ENCODE data around the gene CRACDL.

The CRACDL gene

GRCh38 chr2:98821629-98822135 lies 114.3 kb downstream of the CRACDL start:
- DNase-seq, result no peak

- no peak for DNase-seq
Observed at GRCh38 chr2:98819231-98819766, 116.7 kb downstream of the CRACDL start.

GRCh38 chr2:98818164-98818563 lies 117.9 kb downstream of the CRACDL start:
- DNase-seq, result no peak

GRCh38 chr2:98816281-98816680 lies 119.7 kb downstream of the CRACDL start:
- no peak for DNase-seq

DNA sequence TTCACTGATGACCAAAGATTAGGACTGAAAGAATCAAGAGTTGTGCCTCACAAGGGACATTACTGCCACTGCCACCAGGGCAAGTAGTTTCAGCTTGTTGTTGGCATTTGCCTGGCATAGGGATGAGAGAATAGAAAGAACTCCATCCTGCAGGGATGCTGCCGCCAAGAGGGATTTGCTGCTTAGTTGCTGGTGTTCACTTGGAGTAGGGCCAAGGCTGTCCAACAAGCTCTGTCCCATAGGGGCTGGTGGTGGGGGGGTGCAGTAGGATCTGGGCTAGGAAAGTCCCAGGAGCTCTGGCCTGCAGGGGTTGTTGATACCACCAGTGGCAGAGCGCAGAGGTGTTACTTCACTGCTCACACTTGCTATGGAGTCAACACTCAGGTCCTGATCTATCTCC lies 120.2 kb downstream of the CRACDL start:
- DNase-seq, result no peak

GRCh38 chr2:98811766-98812165 lies 124.3 kb downstream of the CRACDL start:
- DNase-seq, result no peak

- no peak for DNase-seq
Observed at GRCh38 chr2:98810588-98810928, 125.5 kb downstream of the CRACDL start.

DNA sequence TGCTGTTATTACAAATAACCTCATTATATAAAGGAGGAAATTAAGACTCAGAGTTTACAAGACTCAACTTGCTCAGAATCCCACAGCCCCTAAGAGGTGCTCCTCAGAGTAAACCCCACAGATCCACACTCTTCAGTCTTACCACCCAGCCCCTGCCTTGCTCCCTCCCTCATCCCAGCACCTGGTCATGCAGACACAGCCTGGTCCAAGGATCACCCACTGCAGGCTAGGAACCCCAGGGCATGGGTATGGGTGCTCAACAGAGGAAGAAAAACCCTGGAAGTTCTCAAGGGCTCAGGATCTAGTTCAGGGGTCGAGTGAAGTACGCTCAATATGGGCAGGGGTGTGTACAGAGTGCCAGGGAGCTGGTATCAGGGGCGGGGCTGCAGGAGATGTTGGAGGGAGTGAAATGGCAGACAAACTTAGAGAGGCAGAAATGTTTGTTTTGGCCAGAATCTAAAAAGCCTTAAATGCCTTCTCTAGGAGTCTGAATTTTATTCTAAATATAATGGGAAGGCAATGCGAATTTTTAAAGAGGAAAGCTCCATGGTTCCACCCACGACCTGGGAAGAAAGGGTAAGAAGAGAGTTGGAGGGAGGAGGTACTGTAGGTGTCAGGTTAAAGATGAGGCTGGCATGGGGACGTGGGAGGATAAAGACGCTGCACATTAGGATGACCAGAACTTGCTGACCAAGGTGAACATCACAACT lies 126.0 kb downstream of the CRACDL start:
- no peak for DNase-seq

DNA sequence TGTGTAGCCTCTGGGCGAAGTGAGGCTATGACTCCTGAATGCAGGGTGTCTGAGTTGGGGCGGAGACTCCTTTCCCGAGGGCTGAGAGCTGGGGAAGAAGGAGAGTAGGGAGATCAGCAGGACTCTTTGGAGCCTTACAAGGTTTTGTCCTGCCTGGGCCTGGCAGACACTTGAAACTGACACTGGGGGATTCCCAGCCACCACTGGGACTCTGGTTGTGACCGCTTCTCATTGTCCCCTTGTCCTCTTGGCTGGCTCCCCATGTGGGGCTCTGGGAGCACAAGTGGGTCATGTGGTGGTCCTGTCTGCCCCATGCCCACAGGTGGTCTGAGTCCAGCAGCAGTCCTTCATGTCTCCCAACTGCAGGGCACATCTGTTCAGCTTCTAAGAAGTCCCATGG lies 126.9 kb downstream of the CRACDL start:
- DNase-seq, result no peak

GRCh38 chr2:98808546-98808945 lies 127.5 kb downstream of the CRACDL start:
- DNase-seq, result no peak

DNA sequence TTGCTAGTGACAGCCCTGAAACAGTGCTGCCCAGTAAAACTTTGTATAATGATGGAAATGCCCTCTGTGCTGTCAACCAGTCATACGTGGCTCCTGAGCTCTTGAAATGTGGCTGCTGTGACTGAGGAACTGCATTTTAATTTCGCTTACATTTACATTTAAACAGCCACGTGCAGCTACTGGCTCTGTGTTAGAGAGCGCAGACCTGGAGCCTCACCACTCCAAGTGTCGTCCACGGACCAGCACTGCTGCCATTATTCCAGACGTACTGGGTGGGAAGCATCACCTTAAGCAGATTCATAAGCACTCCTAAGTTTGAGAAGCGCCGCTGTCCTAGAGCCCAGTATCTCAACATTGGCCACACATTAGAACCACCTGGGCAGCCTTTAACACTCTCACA lies 128.1 kb downstream of the CRACDL start:
- DNase-seq, result no peak

DNA sequence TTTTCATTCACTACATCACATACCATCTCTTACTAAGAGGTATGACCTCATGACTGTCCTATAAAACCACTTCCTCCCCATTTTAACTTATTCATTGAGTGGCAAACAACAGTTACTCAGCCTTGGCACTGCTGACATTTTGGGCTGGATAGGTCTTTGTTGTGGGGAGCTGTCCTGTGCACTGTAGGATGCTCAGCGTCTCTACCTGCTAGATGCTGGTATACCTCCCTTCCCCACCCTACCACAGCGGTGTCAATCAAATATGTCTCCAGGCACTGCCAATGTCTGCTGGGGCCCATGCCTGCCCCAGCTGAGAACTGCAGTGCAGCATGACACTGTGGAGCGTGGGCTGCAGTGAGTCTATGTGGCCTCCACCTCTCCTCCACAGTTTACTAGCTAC lies 128.8 kb downstream of the CRACDL start:
- no peak for DNase-seq

- no peak for DNase-seq
Observed at GRCh38 chr2:98806236-98806697, 129.8 kb downstream of the CRACDL start.

DNA sequence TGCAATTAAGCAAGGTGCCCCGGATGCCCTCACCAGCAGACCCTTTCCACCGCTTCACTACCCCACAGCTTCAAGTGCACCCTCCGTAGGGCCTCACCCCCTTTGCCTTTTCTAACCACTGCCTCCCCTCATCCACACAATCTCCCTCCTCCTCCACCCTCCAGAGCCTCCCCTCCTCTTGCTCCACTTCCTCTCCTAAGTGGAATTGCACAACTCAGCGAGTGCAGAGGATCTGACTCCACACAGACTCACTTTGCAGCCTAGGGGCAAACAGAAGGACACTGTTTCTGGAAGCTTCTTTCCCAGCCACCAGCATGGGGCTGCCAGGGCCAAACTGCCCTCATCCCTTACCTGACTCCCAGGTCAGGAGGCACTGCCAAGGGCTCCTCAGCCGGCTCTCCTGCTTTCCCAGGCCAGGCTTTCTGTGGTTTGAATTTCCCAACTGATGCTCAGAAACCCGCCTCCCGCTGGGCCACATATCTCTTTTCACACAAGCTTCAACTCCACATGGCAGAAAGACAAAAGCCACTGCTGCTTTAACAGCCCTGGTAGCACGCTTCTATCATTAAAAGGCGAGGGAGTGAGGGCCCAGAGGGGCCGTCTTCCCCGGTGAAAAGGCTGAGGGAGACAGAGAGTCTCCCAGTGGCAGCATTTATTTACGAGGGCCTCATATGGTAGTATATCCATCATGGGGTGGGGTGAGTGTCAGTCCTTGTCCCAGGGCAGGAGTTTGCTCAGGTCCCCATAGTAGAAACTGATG lies 130.4 kb downstream of the CRACDL start:
- no peak for DNase-seq

DNA sequence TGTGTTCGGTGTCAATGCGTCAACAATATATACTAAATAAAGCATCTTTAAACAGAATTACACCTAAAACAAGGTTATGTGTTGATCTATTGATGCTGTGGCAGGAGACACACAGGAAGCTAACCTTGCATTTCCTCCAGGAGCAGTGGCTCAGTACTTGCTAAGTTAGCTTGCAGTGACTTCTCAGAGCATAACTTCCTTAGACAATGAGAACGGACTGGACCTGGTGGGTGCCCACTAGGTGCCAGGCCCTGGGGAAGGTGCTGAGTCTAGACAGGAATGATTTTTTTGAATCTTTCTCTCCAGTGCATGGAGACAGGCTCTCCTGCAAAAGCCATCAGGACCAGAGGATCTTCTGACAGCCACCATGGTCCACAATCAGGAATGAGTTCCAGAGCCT lies 131.3 kb downstream of the CRACDL start:
- DNase-seq, result no peak

GRCh38 chr2:98804265-98804650 lies 131.8 kb downstream of the CRACDL start:
- DNase-seq, result no peak

DNA sequence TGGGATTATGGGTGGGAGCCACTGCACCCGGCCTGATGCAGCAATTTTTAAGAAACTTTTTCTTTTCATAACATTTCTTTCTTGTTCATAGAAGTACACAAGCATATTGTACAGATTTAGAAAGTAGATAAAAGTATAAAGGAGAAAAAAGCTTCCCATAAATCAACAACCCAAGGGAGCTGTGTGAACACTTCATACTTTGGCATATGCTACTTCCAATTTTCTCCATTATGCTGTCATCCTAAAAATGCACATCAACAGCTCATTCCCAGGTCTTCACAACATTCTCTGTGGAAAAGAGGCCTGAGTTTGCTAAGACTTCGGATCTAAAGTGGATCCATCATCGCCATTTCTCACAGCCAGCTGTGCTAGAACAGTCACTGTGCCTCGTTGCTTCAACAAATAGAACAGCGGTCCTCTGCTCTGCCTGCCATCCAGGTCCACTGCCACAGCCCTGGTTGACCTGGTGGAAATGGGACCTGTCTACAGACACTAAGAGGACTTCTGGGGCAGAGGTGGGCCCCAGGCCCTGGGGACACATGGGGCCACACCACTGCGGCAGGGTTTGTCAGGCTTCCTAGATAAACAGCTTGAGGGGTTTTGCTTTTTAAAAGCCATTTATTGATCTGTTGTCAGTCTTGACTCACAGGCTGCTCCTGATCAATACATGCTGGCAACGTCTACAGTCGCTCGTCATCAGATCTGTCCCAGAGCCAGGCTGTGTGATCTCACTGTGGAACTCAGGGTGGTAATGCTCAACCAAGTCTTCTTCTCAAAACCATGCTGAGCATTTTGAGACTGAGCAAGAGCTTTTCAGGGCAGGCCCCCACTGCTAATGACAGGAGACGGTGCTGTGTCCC lies 132.4 kb downstream of the CRACDL start:
- no peak for DNase-seq

DNA sequence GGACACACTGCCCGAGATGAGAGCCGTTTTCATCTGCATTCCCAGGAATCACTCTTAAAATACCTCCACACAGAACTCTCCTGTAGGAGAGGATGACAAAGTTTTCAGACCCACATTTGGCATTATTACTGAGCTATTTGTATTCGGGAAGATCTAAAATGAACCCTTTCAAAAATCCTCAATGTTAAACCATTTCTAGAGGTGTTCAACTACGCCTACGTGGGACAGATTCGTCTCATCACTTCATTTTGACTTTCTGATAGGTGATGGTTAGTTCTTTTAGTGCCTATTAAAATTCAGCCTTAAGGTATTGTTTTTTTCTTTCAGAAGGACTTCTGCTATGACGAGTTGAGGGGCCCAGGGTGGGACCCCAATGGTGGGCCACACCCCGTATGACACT lies 133.7 kb downstream of the CRACDL start:
- DNase-seq, result no peak

GRCh38 chr2:98801921-98802321 lies 134.1 kb downstream of the CRACDL start:
- no peak for DNase-seq

GRCh38 chr2:98801286-98801685 lies 134.7 kb downstream of the CRACDL start:
- no peak for DNase-seq

DNA sequence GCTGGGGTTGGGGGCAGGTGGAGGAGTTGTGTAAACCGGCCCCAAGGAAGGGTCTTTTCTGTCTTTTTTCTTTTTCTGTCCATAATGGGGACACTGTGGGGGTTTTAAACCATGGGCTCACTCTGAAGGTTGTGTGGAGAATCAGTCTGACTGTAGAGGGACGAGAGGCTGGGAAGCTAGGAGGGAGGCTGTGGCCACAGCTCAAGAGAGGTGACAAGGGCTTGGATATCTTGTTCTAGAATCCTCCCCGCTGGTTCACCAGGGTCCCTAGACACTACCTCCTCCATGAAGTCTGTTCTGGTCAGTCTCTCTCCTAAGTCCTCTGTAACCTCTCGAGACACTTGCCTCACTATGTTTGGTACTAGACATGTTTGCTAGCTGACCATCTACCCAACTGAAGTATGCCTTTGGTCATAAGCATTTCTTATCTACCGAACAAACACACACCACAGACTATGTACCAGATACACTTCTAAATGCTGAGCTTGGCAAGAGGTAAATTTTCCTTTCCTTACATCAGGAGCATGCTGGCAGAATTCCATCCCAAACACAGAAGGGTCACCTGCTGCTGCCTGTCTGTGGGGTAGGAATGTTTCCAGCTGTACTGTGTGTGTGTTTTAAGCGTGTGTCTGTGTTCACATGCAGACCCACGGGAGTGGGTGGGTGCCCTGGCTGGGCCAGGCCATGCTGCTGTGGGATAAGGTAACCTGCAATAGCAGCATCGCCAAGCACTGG lies 135.5 kb downstream of the CRACDL start:
- DNase-seq, result no peak

Measured in activated CD4-positive, alpha-beta T cell treated with anti-CD3 and anti-CD28 coated beads for 1 hour (primary cell).